CD4-positive, alpha-beta T cell treated with Interferon alpha-2 for 1 hour (primary cell): Measurements from ENCODE around the gene IGFBP5.
A peak's percentile ranks its signal among the peaks of the same experiment; 100 is the strongest.

Source experiments
- DNase-seq, 2 donors: peaks; one replicate each; pipeline ENCODE4 v3.0.0-alpha.2; 2020 to 2022

Gene IGFBP5

DNA sequence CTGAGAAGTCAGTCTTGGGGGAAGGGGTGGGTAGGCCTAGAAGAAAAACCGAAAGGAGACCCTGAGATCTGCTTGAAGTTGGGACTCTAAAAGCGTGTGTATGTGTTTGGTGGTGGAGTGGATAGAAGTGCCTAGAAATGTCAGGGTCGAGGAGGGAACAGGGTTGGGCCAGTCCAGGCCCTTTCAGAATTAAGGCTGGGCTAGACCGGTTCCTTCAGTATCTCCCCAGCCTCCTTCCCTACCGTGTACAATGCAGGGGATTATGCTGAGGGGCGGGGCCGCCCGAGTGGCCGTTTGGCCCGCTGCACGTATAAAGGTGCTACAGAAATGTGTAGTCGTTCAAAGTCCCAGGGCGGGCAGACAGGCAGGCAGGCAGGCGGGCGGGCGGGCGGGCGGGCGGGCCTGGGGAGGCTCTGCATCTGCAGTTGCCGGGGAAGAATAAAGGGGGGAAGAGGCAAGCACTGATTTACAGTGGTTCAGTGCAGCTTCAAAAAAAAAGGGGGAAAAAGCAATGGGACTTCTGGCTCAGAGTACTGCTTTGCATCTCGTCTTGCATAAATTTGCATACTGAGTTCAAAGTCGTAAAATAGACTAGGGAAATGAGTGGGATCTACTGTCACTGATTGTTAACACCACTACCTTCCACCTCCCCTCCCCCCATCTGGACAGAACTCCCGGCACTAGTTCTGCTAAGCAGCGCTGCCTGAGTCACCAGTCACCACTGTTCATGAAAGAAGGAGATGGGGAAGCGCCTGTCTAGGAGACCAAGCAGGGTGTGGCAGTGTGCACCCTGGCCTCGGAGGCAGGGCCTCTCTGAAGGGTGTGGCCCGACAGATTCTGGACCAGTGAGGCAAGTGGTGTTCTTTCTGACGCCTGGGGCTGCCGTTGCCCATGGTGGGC, 58.5 kb downstream of the IGFBP5 start:
- peak in 1 of 2 donors; percentile 28 for DNase-seq

- no peak for DNase-seq
Observed at GRCh38 chr2:216635701-216636550, 59.4 kb downstream of the IGFBP5 start.

DNA sequence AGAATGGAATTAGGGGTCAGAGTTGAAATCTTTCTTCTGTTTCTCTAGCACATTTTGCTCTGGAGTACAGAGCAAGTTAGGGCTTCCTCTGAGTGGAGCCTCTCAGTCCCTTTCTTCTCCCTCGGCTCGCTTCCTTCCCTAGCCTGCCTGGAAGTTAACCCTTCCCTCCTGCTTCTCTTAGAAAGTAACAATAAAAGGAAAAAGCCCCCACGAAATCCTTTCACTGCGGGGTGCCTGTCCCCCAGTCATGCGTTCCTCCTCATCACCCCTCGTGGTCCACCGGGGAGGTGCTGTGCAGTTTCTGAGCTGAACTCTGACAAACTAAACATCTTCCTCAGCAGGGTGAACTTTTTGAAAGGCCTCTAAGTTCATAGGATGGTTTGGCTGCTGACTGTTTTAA, 60.2 kb downstream of the IGFBP5 start:
- DNase-seq, result no peak

- DNase-seq, result no peak
Observed at GRCh38 chr2:216634370-216635148, 60.8 kb downstream of the IGFBP5 start.

- DNase-seq, result no peak
Observed at GRCh38 chr2:216633616-216634369, 61.6 kb downstream of the IGFBP5 start.

GRCh38 chr2:216632952-216633615, 62.3 kb downstream of the IGFBP5 start, which contains the start of gene IGFBP2:
TSS of gene IGFBP2 (plus strand) at chr2:216633420. CDS start at chr2:216633524, 104 bp downstream.
- DNase-seq, result peak in 1 of 2 donors; percentile 3

DNA sequence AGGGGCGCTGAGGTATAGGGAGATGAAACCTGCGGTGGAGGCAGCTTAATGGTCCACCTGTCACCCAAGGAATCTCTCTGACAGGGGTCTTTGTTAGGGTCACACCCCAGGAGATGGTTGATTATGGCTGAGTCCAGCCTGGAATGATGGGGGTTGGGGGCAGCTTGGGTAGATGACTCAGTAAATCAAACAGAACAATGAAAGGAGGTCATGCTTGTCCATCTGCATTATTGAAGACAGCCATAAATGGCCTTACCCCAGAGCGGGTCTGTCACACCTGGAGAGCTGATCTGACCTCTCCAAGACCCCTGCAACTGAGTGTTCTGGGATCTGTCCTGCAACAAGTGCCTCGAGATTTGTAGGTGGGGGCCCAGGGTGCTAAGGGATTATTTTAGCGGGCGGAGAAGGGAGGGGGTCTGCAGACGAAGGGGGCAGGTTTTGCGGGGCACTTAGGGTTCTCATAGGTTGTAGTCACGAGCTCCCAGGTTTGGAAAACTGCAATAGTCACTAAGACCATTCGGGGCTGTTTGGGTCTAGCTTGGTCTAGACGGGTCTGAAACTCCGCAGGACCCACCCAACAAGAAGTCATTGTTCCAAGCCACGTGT, 62.9 kb downstream of the IGFBP5 start:
- DNase-seq, result no peak

DNA sequence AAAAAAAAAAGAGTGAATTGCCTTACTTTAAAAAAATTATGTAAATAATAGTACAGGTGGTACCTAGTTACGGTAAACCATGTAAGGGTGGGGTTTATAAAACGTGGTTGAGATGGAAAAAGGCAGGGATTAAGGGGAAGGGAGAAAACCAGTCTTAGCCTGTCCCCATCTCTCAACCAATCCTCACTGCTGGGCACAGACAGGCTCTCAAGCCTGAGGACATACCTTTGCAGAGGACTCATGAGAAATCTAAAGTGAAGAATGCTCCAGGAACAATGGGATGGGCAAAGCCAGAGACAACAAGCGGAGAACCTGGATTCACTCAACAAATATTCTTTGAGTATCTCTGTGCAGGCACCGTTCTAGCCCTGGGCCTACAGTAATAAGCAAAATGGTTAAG, 65.6 kb downstream of the IGFBP5 start:
- DNase-seq, result no peak

- DNase-seq, result no peak
Observed at GRCh38 chr2:216626875-216627245, 68.5 kb downstream of the IGFBP5 start.

DNA sequence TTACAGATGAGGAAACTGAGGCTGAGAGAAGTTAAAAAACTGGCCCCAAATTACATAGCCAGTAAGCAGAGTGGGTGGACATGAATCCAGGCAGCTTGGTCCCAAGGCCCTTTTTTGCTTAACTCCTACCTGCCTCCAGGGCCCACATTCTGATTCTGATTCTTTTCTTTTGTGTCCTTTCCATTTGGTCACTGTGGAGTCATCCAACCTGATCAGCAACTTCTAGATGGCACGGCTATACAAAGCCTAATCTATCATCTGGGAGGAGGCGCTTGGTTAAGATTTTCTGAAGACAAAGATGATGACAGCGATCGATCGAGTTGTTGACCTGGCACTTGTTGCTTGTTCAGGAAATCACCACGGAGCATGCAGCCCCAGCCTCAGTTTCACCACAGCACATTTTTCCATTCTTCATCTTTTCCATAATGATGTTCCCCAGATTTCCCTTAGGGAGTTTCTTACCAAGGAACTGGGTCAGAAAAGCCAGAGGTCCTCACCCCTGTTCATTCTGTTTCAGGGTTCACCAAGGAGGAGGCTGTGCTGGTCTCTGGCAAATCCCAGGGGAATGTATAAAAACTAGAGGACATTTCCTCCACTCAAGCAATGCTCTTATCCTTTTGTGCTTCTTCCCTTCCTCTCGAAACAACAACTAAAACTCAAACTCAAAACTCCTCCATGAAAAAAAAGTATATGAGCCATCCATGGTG, 69.0 kb downstream of the IGFBP5 start:
- no peak for DNase-seq

GRCh38 chr2:216624251-216624650, 71.1 kb downstream of the IGFBP5 start:
- no peak for DNase-seq

DNA sequence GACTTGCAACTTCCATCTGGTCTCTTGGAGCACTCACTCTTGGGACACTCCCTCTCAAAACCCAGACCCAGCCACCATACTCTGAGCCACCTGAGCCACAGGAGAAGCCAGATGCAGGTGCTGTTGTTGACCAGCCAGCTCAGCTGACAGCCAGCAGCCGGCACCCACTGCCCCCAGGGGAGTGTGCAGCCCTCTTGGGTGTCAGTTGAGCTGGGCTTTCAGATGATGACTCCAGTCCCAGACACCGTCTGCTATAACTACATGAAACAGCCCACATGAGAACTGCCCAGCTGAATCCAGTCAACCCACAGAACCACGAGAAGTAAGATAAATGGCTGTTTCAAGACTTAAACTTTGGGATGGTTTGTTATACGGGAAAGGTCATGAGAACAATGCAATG, 72.8 kb downstream of the IGFBP5 start:
- no peak for DNase-seq
